K562 (cell line): ENCODE measurements around the gene KCNN3.
"Not testable (repeated sequence)": the region's sequence is repeated elsewhere in the genome, so short reads cannot be mapped to it uniquely, and the experiment has no call there.

Source experiments
- EP300 ChIP-seq: IDR thresholded peaks from 2 replicates; pipeline ENCODE4 v1.6.1; 2012; ENCODE audit warnings: low read length, improper control_type of control experiment
- KLF13 ChIP-seq: fragments of 450-650 bp; IDR thresholded peaks from 2 replicates; pipeline ENCODE4 v1.6.1; 2016; ENCODE audit warnings: missing genetic modification characterization, low read depth, mild to moderate bottlenecking, missing compliant biosample characterization, moderate library complexity, borderline replicate concordance

DNA sequence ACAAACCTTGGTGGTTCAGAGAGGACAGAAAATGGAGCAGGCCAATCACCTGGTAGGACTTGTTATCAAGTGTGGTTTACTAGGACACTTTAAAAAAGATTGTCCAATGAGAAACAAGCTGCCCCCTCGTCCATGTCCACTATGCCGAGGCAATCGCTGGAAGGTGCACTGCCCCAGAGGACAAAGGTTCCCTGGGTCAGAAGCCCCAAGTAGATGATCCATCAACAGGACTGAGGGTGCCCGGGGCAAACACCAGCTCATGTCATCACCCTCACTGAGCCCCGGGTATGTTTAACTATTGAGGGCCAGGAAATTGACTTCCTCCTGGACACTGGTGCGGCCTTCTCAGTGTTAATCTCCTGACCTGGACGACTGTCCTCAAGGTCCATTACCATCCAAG, 195.6 kb downstream of the KCNN3 start:
- TF ChIP-seq EP300; KLF13 (tag): not testable (repeated sequence)
